Gastroesophageal sphincter (tissue), 3 donors: ENCODE measurements around the gene PROM2.

ENCODE experiments used
- EP300 ChIP-seq: sonication (generic); formaldehyde crosslinking; IDR thresholded peaks from one replicate; pipeline ENCODE4 v1.6.1; 2017; ENCODE audit warnings: antibody characterized with exemption, mild to moderate bottlenecking
- POLR2A ChIP-seq, 2 donors: fragments of 450-650 bp; IDR thresholded peaks; one replicate each; pipeline ENCODE4 v1.6.1; 2017; ENCODE audit warnings: antibody characterized with exemption in 2 of 2, mild to moderate bottlenecking in 2 of 2, moderate library complexity in 1 of 2
- POLR2AphosphoS5 ChIP-seq: sonication (generic); formaldehyde crosslinking; IDR thresholded peaks from one replicate; pipeline ENCODE4 v1.6.1; 2017; ENCODE audit warnings: antibody characterized with exemption
- TF ChIP-seq, protein P1 (sequence below), 4 experiments: fragments of 200-600 bp in 2 of 4; fragments of 450-650 bp in 2 of 4; sonication (generic) in 1 of 4; IDR thresholded peaks; one replicate each; pipeline ENCODE4 v1.5.1; 2017 to 2019; ENCODE audit warnings: antibody characterized with exemption in 4 of 4, mild to moderate bottlenecking in 2 of 4, moderate library complexity in 2 of 4

DNA sequence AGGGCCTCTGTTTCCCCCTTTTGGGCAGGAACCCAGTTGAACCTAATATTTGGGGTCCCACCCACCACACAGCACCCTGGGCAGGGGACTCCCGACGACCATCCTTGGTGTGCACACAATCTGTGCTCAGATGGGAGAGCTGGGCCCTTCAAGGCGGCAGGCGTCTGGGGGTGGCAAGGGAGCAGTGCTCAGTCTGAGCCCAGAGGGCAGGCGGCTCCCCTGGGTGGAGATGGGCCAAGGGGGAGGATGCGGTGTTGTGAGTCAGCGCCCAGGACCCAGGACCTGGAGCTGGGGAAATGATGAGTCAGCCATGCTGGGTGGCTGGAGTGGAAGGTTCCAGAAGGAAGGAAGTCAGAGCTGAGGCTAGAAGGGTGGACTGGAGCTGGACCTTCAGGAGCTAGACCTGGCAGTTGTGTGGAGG lies 3.8 kb downstream of the PROM2 start:
- TF ChIP-seq, protein P1, sequence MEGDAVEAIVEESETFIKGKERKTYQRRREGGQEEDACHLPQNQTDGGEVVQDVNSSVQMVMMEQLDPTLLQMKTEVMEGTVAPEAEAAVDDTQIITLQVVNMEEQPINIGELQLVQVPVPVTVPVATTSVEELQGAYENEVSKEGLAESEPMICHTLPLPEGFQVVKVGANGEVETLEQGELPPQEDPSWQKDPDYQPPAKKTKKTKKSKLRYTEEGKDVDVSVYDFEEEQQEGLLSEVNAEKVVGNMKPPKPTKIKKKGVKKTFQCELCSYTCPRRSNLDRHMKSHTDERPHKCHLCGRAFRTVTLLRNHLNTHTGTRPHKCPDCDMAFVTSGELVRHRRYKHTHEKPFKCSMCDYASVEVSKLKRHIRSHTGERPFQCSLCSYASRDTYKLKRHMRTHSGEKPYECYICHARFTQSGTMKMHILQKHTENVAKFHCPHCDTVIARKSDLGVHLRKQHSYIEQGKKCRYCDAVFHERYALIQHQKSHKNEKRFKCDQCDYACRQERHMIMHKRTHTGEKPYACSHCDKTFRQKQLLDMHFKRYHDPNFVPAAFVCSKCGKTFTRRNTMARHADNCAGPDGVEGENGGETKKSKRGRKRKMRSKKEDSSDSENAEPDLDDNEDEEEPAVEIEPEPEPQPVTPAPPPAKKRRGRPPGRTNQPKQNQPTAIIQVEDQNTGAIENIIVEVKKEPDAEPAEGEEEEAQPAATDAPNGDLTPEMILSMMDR (IDR thresholded peaks at IDR 0.05), result no peak
- TF ChIP-seq POLR2A (IDR thresholded peaks at IDR 0.05) (no peak), POLR2AphosphoS5 (no peak), EP300 (no peak)
